Measurements from ENCODE around the gene BBS1.

DNA sequence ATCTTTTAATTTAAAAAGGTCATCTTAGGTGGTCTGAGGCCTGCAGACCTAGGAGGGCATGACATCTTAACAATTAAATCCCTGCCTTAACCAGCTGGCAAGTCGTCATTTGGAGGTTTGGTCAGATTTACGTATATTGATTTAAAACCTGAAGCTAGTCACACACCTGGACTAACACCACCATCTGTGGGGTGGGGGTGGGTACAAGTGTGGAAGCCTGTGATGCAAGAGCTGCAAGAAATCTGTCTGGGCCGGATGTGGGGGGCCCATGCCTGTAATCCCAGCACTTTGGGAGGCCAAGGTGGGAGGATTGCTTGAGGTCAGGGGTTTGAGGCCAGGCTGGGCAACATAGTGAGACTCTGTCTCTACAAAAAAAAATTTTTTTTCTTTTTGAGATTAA, 70.8 kb downstream of the BBS1 start:
- TF ChIP-seq CTCF (conservative IDR thresholded peaks at IDR 0.05; ENCODE audit: low read length) (no peak), EZH2phosphoT487 (IDR thresholded peaks at IDR 0.05; ENCODE audit: borderline replicate concordance, low read depth, low read length) (no peak)
